ENCODE data around the gene CYB5R2.

DNA sequence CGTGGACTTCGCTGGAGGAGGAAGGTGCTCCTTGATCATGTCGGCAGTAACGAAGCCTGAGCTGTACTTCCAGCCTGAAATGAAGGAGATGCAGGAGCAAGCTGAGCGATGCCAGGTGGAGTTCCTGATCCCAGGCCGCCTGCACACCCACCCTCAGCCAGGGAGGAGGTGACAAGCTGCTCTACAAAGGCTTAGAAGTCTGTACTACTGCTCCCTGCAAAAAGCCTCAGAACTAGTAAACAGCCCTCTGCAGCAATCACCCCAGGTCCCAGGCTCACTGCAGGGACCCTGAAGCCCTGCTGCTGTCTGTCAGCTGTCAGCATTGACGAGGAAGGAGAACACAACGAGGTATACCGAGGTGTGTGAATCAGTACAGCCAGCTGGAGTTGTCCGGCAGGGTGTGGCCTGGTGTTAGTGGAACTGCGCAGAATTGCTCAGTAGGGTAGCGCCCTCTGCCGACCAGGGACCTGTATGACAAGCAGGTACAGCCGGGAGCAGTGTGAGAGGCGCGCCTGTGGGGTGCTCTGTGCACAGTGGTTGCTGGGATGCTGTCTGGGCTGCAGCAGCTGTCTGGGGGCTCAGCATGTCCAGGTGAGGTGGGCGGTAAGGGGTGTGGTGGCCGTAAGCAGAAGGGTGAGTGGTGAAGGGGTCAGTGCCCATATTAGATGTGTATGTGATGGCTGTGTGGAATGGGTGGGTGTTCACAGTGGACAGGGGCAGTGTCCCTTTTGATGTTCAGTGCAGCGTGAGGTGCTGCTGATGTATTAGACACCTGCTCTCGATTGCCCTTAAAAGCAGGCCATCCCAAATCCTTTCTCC is 7.6 kb downstream of the CYB5R2 start:
- no peak for TF ChIP-seq ESRRG (CRISPR knock-in tag; IDR thresholded peaks at IDR 0.05)
- TF ChIP-seq, protein P1, sequence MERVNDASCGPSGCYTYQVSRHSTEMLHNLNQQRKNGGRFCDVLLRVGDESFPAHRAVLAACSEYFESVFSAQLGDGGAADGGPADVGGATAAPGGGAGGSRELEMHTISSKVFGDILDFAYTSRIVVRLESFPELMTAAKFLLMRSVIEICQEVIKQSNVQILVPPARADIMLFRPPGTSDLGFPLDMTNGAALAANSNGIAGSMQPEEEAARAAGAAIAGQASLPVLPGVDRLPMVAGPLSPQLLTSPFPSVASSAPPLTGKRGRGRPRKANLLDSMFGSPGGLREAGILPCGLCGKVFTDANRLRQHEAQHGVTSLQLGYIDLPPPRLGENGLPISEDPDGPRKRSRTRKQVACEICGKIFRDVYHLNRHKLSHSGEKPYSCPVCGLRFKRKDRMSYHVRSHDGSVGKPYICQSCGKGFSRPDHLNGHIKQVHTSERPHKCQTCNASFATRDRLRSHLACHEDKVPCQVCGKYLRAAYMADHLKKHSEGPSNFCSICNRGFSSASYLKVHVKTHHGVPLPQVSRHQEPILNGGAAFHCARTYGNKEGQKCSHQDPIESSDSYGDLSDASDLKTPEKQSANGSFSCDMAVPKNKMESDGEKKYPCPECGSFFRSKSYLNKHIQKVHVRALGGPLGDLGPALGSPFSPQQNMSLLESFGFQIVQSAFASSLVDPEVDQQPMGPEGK (CRISPR knock-in tag; IDR thresholded peaks at IDR 0.05; ENCODE audit: borderline replicate concordance) = no peak
- TF ChIP-seq BACH2 (CRISPR knock-in tag; IDR thresholded peaks at IDR 0.05; ENCODE audit: borderline replicate concordance) = no peak
- no peak for TF ChIP-seq ZFP30 (CRISPR knock-in tag; IDR thresholded peaks at IDR 0.05)
- no peak for TF ChIP-seq ZNF8 (CRISPR knock-in tag; IDR thresholded peaks at IDR 0.05)
- no peak for TF ChIP-seq ISL1 (CRISPR knock-in tag; IDR thresholded peaks at IDR 0.05)
- TF ChIP-seq SNAI2 (CRISPR knock-in tag; IDR thresholded peaks at IDR 0.05) = no peak
- no peak for TF ChIP-seq OSR1 (CRISPR knock-in tag; IDR thresholded peaks at IDR 0.05)
- TF ChIP-seq RARB (CRISPR knock-in tag; IDR thresholded peaks at IDR 0.05) = no peak
- TF ChIP-seq, protein P2, sequence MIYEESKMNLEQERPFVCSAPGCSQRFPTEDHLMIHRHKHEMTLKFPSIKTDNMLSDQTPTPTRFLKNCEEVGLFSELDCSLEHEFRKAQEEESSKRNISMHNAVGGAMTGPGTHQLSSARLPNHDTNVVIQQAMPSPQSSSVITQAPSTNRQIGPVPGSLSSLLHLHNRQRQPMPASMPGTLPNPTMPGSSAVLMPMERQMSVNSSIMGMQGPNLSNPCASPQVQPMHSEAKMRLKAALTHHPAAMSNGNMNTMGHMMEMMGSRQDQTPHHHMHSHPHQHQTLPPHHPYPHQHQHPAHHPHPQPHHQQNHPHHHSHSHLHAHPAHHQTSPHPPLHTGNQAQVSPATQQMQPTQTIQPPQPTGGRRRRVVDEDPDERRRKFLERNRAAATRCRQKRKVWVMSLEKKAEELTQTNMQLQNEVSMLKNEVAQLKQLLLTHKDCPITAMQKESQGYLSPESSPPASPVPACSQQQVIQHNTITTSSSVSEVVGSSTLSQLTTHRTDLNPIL (CRISPR knock-in tag; IDR thresholded peaks at IDR 0.05; ENCODE audit: low read depth) = no peak

All from SK-N-SH treated with all-trans-retinoic acid at 6 μM for 48 hours (cell line).